Astrocyte (in vitro differentiated cells and primary cell): ENCODE data around the gene CYGB. TPM values are rescaled to one million over a fixed set of nuclear protein-coding genes. Genes with fewer than 3 reads are reported as not detected.

Experiments used
- DNase-seq: peaks from one replicate; pipeline ENCODE4 v3.0.0-alpha.2; 2010; ENCODE audit warnings: low read depth
- FAIRE-seq: peaks from 2 replicates; lab custom pipeline; 2011; peaks lifted over from hg19 to GRCh38; lab: Jason Lieb, UNC
- H2AFZ ChIP-seq: 2 replicates; pipeline ENCODE4 v1.6.0; 2012; ENCODE audit warnings: low read depth, low read length, inconsistent platforms
- H3K27ac ChIP-seq: 2 replicates; pipeline ENCODE4 v1.5.1; 2011; ENCODE audit warnings: low read depth, low read length, inconsistent platforms
- H3K27me3 ChIP-seq: 2 replicates; pipeline ENCODE4 v1.6.0; 2011; ENCODE audit warnings: low read length, inconsistent platforms; ENCODE audit not compliant: insufficient read depth
- H3K36me3 ChIP-seq: 2 replicates; pipeline ENCODE4 v1.5.1; 2011; ENCODE audit warnings: low read length, inconsistent platforms; ENCODE audit not compliant: insufficient read depth
- H3K4me1 ChIP-seq: 2 replicates; pipeline ENCODE4 v1.5.1; 2011; ENCODE audit warnings: low read length, inconsistent platforms; ENCODE audit not compliant: insufficient read depth
- H3K4me2 ChIP-seq: 2 replicates; pipeline ENCODE4 v1.6.0; 2012; ENCODE audit warnings: low read length, inconsistent platforms
- H3K4me3 ChIP-seq: 2 replicates; pipeline ENCODE4 v1.5.1; 2011; ENCODE audit warnings: low read depth, mild to moderate bottlenecking, low read length, inconsistent platforms; ENCODE audit not compliant: insufficient read depth
- H3K79me2 ChIP-seq: 2 replicates; pipeline ENCODE4 v1.6.0; 2012; ENCODE audit warnings: mild to moderate bottlenecking, low read length, inconsistent platforms; ENCODE audit not compliant: insufficient read depth
- H3K9ac ChIP-seq: 2 replicates; pipeline ENCODE4 v1.6.0; 2012; ENCODE audit warnings: mild to moderate bottlenecking, low read length, inconsistent platforms
- H3K9me3 ChIP-seq: 2 replicates; pipeline ENCODE4 v1.5.1; 2012; ENCODE audit warnings: low read depth, mild to moderate bottlenecking, low read length, inconsistent platforms; ENCODE audit not compliant: insufficient read depth
- H4K20me1 ChIP-seq: 2 replicates; pipeline ENCODE4 v1.6.0; 2012; ENCODE audit warnings: low read length, inconsistent platforms; ENCODE audit not compliant: insufficient read depth
- H3K27ac Mint-ChIP-seq: one replicate; pipeline ENCODE4 v1.8.0; 2021; ENCODE audit warnings: mild to moderate bottlenecking, mixed read lengths; ENCODE audit not compliant: unreplicated experiment
- H3K27me3 Mint-ChIP-seq: one replicate; pipeline ENCODE4 v1.8.0; 2021; ENCODE audit warnings: low read depth, mixed read lengths; ENCODE audit not compliant: unreplicated experiment
- H3K36me3 Mint-ChIP-seq: one replicate; pipeline ENCODE4 v1.8.0; 2021; ENCODE audit warnings: low read depth, mixed read lengths; ENCODE audit not compliant: unreplicated experiment
- H3K4me1 Mint-ChIP-seq: one replicate; pipeline ENCODE4 v1.8.0; 2021; ENCODE audit warnings: low read depth, mixed read lengths; ENCODE audit not compliant: unreplicated experiment
- H3K4me3 Mint-ChIP-seq: one replicate; pipeline ENCODE4 v1.8.0; 2021; ENCODE audit warnings: mild to moderate bottlenecking, moderate library complexity, mixed read lengths; ENCODE audit not compliant: unreplicated experiment
- H3K9me3 Mint-ChIP-seq: one replicate; pipeline ENCODE4 v1.8.0; 2021; ENCODE audit warnings: mild to moderate bottlenecking, mixed read lengths; ENCODE audit not compliant: unreplicated experiment
- CTCF ChIP-seq: IDR thresholded peaks from 2 replicates; pipeline ENCODE4 v1.5.1; 2011; ENCODE audit warnings: low read depth, mild to moderate bottlenecking, inconsistent platforms, low read length, moderate library complexity; ENCODE audit not compliant: insufficient read depth
- EZH2 ChIP-seq: IDR thresholded peaks from 2 replicates; pipeline ENCODE4 v1.6.1; 2012; ENCODE audit warnings: mild to moderate bottlenecking, low read length, inconsistent platforms; ENCODE audit not compliant: insufficient read depth
- total RNA-seq: library from RNA; stranded (reverse); gene quantifications from 2 replicates; pipeline ENCODE4 v1.2.1, GENCODE V29; 2021

The CYGB gene
- total RNA-seq, 1 donor from 2014 or later = 29.2 TPM

GRCh38 chr17:76549215-76549518 lies 11.7 kb upstream of the CYGB start:
- Mint-ChIP-seq H3K4me3 (no peak overlapping the region), H3K27ac (no peak overlapping the region), H3K4me1 (peaks cover 27% of the 10 kb centered on the region), H3K9me3 (no peaks in the 10 kb centered on the region), H3K36me3 (peaks cover 2% of the 10 kb centered on the region), H3K27me3 (peaks cover 13% of the 10 kb centered on the region)
- no peak overlapping the region for H3K9ac ChIP-seq
- peaks cover 36% of the 10 kb centered on the region for H3K4me1 ChIP-seq
- DNase-seq (no peak), FAIRE-seq (no peak)
- no peak overlapping the region for H2AFZ ChIP-seq
- H3K9me3 ChIP-seq = no peaks in the 10 kb centered on the region
- H3K4me3 ChIP-seq = no peak overlapping the region
- H3K27ac ChIP-seq = no peak overlapping the region
- H3K4me2 ChIP-seq = no peak overlapping the region
- H3K79me2 ChIP-seq = no peaks in the 10 kb centered on the region
- H4K20me1 ChIP-seq = no peaks in the 10 kb centered on the region
- TF ChIP-seq CTCF (no peak), EZH2 (no peak)
- no peaks in the 10 kb centered on the region for H3K36me3 ChIP-seq
- H3K27me3 ChIP-seq = no peaks in the 10 kb centered on the region

GRCh38 chr17:76548378-76549214 lies 11.1 kb upstream of the CYGB start:
- peaks cover 33% of the 10 kb centered on the region for H3K4me1 Mint-ChIP-seq
- Histone ChIP-seq H3K27ac (no peak overlapping the region), H2AFZ (no peak overlapping the region), H3K9ac (no peak overlapping the region), H4K20me1 (no peaks in the 10 kb centered on the region), H3K27me3 (peaks cover 3% of the 10 kb centered on the region), H3K9me3 (no peaks in the 10 kb centered on the region), H3K4me3 (no peak overlapping the region), H3K4me2 (no peak overlapping the region), H3K79me2 (no peaks in the 10 kb centered on the region), H3K4me1 (peaks cover 40% of the 10 kb centered on the region), H3K36me3 (no peaks in the 10 kb centered on the region)
- TF ChIP-seq CTCF (no peak), EZH2 (no peak)
- peaks cover 2% of the 10 kb centered on the region for H3K36me3 Mint-ChIP-seq
- FAIRE-seq = no peak
- no peak for DNase-seq
- H3K27me3 Mint-ChIP-seq = peaks cover 17% of the 10 kb centered on the region
- H3K9me3 Mint-ChIP-seq = no peaks in the 10 kb centered on the region
- H3K27ac Mint-ChIP-seq = no peak overlapping the region
- H3K4me3 Mint-ChIP-seq = no peak overlapping the region

GRCh38 chr17:76547642-76548202 lies 10.2 kb upstream of the CYGB start:
- H3K4me1 ChIP-seq = peaks cover 40% of the 10 kb centered on the region
- no peaks in the 10 kb centered on the region for H3K79me2 ChIP-seq

More at GRCh38 chr17:76547642-76548202, 10.2 kb upstream of the CYGB start:
- H3K27ac ChIP-seq = no peak overlapping the region
- H4K20me1 ChIP-seq = no peaks in the 10 kb centered on the region
- no peak overlapping the region for H3K4me3 Mint-ChIP-seq
- H3K27me3 Mint-ChIP-seq = peaks cover 18% of the 10 kb centered on the region
- no peaks in the 10 kb centered on the region for H3K9me3 ChIP-seq
- H3K4me2 ChIP-seq = peak overlapping the region; percentile 76
- FAIRE-seq (peak; percentile 50), DNase-seq (no peak)
- H3K36me3 Mint-ChIP-seq = peaks cover 2% of the 10 kb centered on the region
- peak overlapping the region; percentile 11 for H3K9ac ChIP-seq
- TF ChIP-seq CTCF (no peak), EZH2 (no peak)
- H3K27me3 ChIP-seq = peaks cover 7% of the 10 kb centered on the region
- H3K4me3 ChIP-seq = no peak overlapping the region
- H3K36me3 ChIP-seq = no peaks in the 10 kb centered on the region
- H2AFZ ChIP-seq = no peak overlapping the region
- no peaks in the 10 kb centered on the region for H3K9me3 Mint-ChIP-seq
- no peak overlapping the region for H3K27ac Mint-ChIP-seq
- H3K4me1 Mint-ChIP-seq = peaks cover 33% of the 10 kb centered on the region
